H1 (cell line): ENCODE data around the gene YEATS4.

Experiments used
- CTCF ChIP-seq, 3 experiments: IDR thresholded peaks; 1 replicate in 2 of 3; 2 replicates in 1 of 3; pipeline versions ENCODE4 v1.5.1 to v1.6.1; 2011; ENCODE audit warnings: low read length in 3 of 3, mild to moderate bottlenecking in 3 of 3, inconsistent platforms in 2 of 3, low read depth in 1 of 3, moderate library complexity in 1 of 3; ENCODE audit not compliant: insufficient read depth in 1 of 3; ENCODE audit errors: control extremely low read depth in 1 of 3
- EZH2 ChIP-seq: fragments of 200-600 bp; sonication (generic); IDR thresholded peaks from 2 replicates; pipeline ENCODE4 v1.7.1; 2012; ENCODE audit warnings: low read depth, mild to moderate bottlenecking, moderate library complexity, low read length, inconsistent platforms; ENCODE audit not compliant: severe bottlenecking
- HDAC2 ChIP-seq, 2 experiments: fragments of 300-600 bp in 1 of 2; sonication (generic) in 1 of 2; IDR thresholded peaks; 2 replicates each; pipeline ENCODE4 v1.6.1; 2011 to 2012; ENCODE audit warnings: low read depth in 2 of 2, low read length in 2 of 2, mild to moderate bottlenecking in 2 of 2, moderate library complexity in 2 of 2, borderline replicate concordance in 1 of 2, inconsistent platforms in 1 of 2
- POLR2AphosphoS5 ChIP-seq: IDR thresholded peaks from 2 replicates; pipeline ENCODE4 v1.6.1; 2011; ENCODE audit warnings: low read depth, low read length
- RXRA ChIP-seq: IDR thresholded peaks from 2 replicates; pipeline ENCODE4 v1.6.1; 2011; ENCODE audit warnings: low read depth, mild to moderate bottlenecking, low read length, moderate library complexity; ENCODE audit not compliant: insufficient read depth
- SIN3A ChIP-seq, 2 experiments: IDR thresholded peaks in 1 of 2; conservative IDR thresholded peaks in 1 of 2; 2 replicates each; pipeline ENCODE4 v1.6.1; 2011 to 2012; ENCODE audit warnings: low read length in 2 of 2, improper control_type of control experiment in 1 of 2, low read depth in 1 of 2, mild to moderate bottlenecking in 1 of 2
- SP1 ChIP-seq: IDR thresholded peaks from 2 replicates; pipeline ENCODE4 v1.6.1; 2011; ENCODE audit warnings: low read depth, low read length
- TAF1 ChIP-seq: IDR thresholded peaks from 2 replicates; pipeline ENCODE4 v1.6.1; 2011; ENCODE audit warnings: mild to moderate bottlenecking, low read depth, low read length
- TBP ChIP-seq: IDR thresholded peaks from 2 replicates; pipeline ENCODE4 v1.6.1; 2011; ENCODE audit warnings: low read depth, low read length, improper control_type of control experiment
- TEAD4 ChIP-seq: IDR thresholded peaks from 2 replicates; pipeline ENCODE4 v1.6.1; 2012; ENCODE audit warnings: low read depth, low read length, inconsistent platforms, mixed read lengths
- USF2 ChIP-seq: IDR thresholded peaks from 2 replicates; pipeline ENCODE4 v1.6.1; 2011; ENCODE audit warnings: low read length, improper control_type of control experiment

GRCh38 chr12:69421548-69421947, 62.0 kb downstream of the YEATS4 start:
- no peak for TF ChIP-seq POLR2AphosphoS5
- TF ChIP-seq EZH2 = no peak
- TF ChIP-seq USF2 = no peak
- no peak for TF ChIP-seq HDAC2 (IDR thresholded peaks at IDR 0.05; ENCODE audit: borderline replicate concordance in 1 of 2, low read depth in 2 of 2, low read length in 2 of 2)
- no peak for TF ChIP-seq TBP
- TF ChIP-seq SP1 = no peak
- no peak for TF ChIP-seq TEAD4
- no peak for TF ChIP-seq CTCF (IDR thresholded peaks at IDR 0.05; ENCODE audit: control extremely low read depth in 1 of 3, insufficient read depth in 1 of 3, low read depth in 1 of 3, low read length in 3 of 3)
- no peak for TF ChIP-seq SIN3A (conservative IDR thresholded peaks at IDR 0.05 in 1 of 2, IDR thresholded peaks at IDR 0.05 in 1 of 2; ENCODE audit: low read depth in 1 of 2, low read length in 2 of 2)
- no peak for TF ChIP-seq TAF1
- TF ChIP-seq RXRA = no peak
